ENCODE measurements around the gene SPDEF.

The SPDEF gene

DNA sequence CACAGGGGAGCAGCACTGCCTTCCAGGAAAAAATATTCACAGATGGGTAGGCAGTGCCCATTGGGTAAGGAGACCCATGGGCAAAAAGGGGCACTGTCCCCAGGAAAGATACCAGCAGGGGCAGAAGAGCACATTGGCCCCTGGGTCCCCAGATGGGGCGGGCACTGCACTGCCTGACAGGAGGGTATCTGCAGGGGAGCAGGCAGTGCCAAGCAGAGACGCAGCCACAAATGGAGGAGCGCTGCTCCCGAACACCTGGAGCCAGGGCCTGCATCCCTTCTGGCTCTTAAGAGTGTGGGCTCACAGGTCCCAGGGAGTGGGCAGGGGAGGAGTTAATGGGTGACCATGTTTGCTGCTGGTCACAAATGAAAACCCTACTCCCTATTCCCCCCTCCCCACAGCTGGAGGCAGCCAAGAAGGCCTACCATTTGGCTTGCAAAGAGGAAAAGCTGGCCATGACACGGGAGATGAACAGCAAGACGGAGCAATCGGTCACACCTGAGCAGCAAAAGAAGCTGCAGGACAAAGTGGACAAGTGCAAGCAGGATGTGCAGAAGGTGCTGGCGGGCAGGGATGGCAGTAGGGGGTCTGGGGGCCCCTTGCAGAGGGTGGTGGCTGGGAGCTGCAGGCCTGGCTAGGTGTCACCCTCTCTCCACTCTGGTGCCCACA lies 27.0 kb downstream of the SPDEF start:
- no peak for DNase-seq (ENCODE audit: low read depth in 2 of 2, low spot score in 1 of 2)

GRCh38 chr6:34527751-34528670 lies 28.1 kb downstream of the SPDEF start:
- DNase-seq (ENCODE audit: low read depth in 2 of 2, low spot score in 1 of 2) = no peak

GRCh38 chr6:34526992-34527728 lies 29.0 kb downstream of the SPDEF start:
- DNase-seq (ENCODE audit: low read depth in 2 of 2, low spot score in 1 of 2) = peak; percentile 94 to 96

DNA sequence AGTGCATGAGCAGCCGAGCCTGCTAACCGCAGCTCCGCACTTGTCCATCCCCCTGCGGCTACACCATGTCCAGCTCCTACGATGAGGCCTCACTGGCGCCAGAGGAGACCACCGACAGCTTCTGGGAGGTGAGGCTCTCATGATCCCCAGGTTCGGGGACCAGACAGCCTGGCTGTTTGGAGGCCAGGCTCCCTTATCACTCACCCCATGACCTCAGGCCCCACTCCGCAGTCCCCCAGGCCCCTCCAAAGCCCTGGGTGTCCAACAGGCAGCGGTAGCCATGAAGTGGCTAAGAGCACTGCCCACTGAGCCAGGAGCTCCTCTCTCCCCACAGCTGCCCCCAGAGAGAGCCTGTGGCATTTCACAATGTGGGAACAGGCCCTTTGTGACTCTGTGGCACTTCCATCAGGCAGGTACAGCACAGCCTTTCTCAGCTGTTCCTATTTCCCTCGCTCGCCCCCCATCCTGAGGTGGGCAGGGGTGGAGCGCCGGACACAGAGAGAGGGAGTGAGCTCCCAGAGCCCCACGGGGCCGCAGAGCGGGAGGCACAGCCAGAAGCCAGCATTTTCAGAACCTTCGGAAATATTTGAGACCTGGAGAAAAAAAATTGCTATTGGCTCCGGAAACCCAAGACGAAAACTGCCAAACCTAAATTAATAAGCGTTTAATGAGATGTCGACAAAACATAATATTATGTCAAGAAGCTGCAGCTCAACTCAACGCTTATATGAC lies 29.7 kb downstream of the SPDEF start:
- no peak for DNase-seq (ENCODE audit: low read depth in 2 of 2, low spot score in 1 of 2)

DNA sequence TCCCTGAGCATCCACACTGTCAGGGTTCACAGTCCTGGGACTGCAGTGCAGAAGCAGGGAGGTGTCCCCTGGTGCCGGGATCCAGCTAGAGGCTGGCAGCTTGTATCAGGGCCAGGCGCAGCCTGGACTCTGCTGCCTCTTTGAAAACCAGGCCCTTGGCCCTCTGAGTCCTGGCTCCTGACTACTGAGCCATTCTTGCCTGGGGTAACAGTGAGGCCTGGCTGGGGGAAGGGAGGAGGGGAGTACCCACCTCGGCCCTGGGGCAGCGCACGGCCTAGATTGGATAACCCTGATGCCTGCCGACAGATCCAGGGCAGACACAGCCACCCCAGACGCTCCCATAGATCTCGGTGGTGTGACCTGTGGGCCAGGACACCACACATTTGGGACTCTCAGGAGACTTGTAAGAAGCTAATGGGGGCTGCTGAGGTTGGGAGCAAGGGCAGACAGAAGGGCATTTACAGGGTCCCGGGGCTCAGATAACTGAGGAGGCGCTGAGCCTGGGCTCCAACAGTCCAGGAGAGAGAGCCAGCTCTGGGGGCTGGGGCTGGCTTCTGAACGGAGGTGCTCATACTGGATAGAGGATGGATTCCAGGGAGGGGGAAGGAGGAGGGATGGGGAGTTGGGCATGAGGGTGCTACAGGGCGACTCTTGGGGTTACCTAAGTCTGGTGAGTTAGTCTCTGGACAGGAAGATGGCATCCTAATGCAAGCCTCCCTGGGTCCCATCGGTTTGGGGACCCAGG lies 30.5 kb downstream of the SPDEF start:
- no peak for DNase-seq (ENCODE audit: low read depth in 2 of 2, low spot score in 1 of 2)

DNA sequence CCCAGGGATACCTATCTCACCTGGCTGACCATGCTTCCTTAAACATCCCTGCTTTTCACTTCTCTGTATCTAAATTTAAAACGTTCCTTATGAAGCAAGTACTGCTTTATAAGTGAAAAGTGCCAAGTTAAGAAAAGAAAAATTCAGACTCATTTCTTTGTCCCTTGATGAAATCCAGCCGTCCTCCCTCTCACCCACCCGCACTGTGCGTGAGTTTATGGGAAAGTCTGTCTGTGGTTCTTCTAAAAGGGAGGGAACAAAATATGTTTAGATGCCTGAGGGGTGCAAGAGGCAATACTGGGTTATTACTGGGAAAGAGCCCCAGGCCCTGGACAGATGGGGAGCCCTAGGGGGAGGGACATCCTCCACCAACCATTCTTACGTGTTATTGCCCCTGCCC lies 31.2 kb downstream of the SPDEF start:
- DNase-seq (ENCODE audit: low read depth in 2 of 2, low spot score in 1 of 2) = no peak

DNA sequence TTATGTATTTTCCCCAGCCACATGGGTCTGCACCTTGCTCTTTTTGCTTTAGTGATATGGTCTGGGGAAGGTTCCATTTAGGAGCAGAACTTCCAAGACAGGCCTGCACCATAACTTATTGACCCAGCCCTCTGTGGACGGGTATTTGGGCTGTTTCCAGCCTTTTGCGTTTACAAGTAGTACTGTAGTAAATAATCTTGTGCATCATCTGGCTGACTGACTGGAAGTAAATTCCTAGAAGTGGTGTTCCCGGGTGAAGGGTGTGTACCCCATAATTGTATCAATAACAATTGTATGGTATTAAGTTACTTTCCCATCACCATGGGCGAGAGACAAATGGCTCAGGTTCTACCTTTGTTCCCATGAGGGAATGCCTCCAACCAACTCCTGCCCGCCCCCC lies 31.6 kb downstream of the SPDEF start:
- DNase-seq (ENCODE audit: low read depth in 2 of 2, low spot score in 1 of 2) = no peak

GRCh38 chr6:34523441-34524206 lies 32.5 kb downstream of the SPDEF start:
- DNase-seq (ENCODE audit: low read depth in 2 of 2, low spot score in 1 of 2) = no peak

GRCh38 chr6:34522761-34523160 lies 33.4 kb downstream of the SPDEF start:
- no peak for DNase-seq (ENCODE audit: low read depth in 2 of 2, low spot score in 1 of 2)

DNA sequence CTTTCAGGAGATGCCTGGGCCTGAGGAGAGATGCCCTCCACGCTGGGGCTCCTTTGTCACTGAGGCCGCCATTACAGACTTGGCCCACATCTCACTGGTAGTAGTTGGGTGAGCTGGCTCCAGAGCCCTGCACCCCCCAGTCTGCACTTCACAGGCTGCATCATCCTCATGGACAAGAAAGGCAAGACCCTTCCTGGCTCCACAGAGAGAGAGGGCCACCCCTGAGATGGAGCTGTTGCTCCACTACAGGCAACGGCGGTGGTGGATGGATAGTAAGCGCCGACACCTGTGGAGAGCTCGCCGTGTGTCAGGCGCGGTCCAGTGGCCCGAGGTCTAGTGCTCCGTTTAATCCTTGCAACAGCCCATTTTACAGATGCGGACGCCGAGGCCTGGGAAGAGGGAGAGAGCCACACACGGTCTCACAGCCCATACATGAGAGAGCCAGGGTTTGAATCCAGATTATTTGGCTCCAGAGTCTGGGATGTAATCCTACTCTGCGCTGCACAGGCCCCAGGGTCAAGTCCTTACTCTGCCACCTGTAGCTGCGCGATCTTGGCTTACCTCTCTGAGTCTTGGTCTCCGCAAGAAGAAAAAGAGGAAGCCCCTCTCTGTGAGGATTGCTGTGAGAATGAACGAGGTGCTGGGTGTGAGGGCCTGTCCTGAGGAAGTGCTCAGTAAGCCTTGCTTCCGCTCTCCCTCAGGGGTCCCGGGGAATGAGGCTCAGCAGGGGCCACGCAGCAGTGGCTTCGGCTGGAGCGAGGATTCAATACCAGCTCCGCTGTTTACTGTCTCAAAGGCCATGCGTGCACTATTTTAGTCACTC lies 34.5 kb downstream of the SPDEF start:
- DNase-seq (ENCODE audit: low read depth in 2 of 2, low spot score in 1 of 2) = no peak

DNA sequence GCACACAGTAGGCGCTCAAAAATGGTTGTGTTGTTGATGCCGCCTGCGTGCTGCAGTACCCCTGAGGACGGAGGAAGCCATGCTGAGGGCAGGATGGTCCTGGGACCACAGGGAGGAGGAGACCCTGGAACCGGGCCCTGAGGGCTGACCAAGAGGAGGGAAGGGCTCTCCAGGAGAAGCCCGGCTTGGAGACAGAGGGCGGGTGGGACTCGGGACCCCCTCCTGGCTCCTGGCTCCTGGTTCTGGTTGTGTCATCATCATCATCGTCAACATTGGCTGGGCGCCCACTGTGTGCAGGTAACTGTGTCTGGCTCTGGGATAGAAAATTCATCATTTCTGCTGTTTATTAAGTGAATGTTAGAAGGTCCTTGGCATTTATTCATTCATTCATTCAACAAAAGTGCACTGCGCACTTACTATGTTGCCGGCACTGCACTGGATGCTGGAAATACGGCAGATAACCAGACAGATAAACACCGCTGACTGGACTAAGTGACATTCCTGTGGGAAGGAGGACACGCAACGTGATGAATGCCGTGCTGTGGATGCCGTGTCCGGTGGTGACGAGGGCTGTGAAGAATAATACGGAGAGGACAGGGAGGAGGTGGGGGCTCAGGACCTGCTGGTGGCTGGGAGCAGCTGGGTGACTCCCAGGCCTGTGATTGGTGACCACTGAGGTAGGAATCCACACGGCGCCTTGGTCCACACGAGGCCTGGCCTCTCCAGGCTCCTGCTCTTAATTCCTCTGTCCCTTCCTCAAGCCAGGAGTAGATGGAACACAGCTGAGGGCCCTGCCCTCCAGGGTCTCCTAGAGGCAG lies 35.3 kb downstream of the SPDEF start:
- no peak for DNase-seq (ENCODE audit: low read depth in 2 of 2, low spot score in 1 of 2)

- DNase-seq (ENCODE audit: low read depth in 2 of 2, low spot score in 1 of 2) = no peak
These were observed 36.0 kb downstream of the SPDEF start for GRCh38 chr6:34519971-34520644.

DNA sequence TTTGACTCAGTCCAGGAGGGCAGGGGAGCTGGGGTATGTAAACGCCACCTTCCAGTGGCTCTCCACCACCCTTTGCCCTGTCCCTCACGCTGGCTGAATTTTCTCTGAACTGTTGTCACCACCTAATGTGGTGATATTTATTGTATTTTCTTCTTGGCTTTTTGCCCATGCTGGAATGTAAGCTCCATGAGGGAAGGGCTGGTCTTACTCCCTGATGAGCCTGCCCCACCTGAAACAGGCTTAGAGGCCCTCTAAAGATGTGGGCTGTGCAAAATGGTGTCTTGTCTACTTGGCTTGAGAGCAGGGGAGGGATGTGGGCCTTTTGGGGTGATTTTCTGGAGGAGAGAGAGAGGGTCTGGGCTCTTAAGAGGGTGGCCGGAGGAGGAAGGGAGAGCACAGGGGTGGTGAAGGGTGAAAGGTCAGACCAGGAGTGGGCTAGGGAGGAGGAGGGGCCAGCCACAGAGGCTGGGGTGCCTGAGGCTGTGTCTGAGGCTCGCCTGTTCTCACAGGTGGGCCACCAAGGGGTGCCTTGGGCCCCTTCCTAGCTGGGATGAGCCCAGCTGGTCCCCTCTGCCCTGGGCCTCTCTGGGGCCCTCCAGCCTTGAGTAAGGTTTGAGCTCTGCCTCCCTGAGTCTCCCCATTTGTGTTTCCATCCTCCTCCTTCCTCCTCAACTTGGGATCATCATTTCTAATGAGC lies 37.3 kb downstream of the SPDEF start:
- DNase-seq (ENCODE audit: low read depth in 2 of 2, low spot score in 1 of 2) = no peak

DNA sequence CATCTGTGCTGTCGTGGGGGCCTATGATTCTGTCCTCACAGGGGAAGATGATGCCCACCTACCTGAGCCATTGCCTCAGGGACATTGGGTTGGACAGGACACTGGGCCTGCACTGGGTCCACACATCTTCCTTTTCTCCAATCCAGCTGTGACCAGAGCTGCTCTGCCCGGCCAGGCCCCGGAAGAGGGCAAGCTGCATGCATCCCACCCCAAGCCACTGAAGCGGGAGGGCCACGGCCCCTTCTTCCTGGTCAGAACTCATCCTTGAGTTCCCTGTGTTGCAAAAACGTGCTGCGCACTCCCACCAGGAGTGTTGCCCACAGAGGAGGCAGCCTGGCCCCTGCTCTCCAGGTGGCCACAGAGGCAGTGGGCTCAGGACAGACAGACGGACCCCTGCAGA lies 38.2 kb downstream of the SPDEF start:
- DNase-seq (ENCODE audit: low read depth in 2 of 2, low spot score in 1 of 2) = no peak

DNA sequence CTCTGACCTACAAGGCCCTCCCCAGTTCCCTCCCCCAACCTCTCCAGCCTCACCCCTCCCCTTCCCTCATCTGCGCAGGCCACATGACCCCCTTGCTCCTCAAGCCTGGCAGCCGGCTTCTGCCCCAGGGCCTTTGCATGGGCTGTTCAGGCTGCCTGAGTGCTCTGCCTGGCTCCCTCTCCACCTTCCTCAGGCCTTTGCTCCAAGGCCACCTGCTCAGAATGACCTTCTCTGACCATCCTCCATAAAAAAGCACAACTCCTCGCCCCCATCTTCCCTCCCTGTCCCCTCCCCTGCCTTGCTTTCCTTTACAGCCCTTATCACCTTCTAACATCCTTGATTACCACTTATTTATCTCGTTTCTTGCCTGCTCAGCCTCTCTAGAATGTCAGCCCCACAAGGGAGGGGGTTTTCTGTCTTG lies 38.7 kb downstream of the SPDEF start:
- DNase-seq (ENCODE audit: low read depth in 2 of 2, low spot score in 1 of 2) = no peak

- no peak for DNase-seq (ENCODE audit: low read depth in 2 of 2, low spot score in 1 of 2)
These were observed 39.5 kb downstream of the SPDEF start for GRCh38 chr6:34516391-34517324.

All from stimulated activated CD8-positive, alpha-beta memory T cell treated with anti-CD3 and anti-CD28 coated beads, Interleukin-4, amount 100 ng/mL, for 1 hour (primary cell).